Activated naive CD4-positive, alpha-beta T cell treated with anti-CD3 and anti-CD28 coated beads, Interleukin-2, amount 10 ng/mL, durations not matched to agents 7 days and 5 days (primary cell): ENCODE measurements around the gene NEO1.
A peak's percentile ranks its signal among the peaks of the same experiment; 100 is the strongest.

Source experiments
- CTCF ChIA-PET: fragments of 350-600 bp; sonication (Branson Sonifier 250); formaldehyde crosslinking; loops from one replicate; lab custom pipeline; 2021; ENCODE audit warnings: antibody characterized with exemption; lab: Charles Lee
- DNase-seq: peaks from one replicate; pipeline ENCODE4 v3.0.0-alpha.2; 2020
- H3K27ac Mint-ChIP-seq: one replicate; pipeline ENCODE4 v1.8.0; 2021; ENCODE audit warnings: mild to moderate bottlenecking, moderate library complexity, mixed read lengths
- H3K27me3 Mint-ChIP-seq: one replicate; pipeline ENCODE4 v1.8.0; 2021; ENCODE audit warnings: mild to moderate bottlenecking, mixed read lengths
- H3K36me3 Mint-ChIP-seq: one replicate; pipeline ENCODE4 v1.8.0; 2021; ENCODE audit warnings: mixed read lengths
- H3K4me1 Mint-ChIP-seq: one replicate; pipeline ENCODE4 v1.8.0; 2021; ENCODE audit warnings: mixed read lengths
- H3K4me3 Mint-ChIP-seq: one replicate; pipeline ENCODE4 v1.8.0; 2021; ENCODE audit warnings: mild to moderate bottlenecking, moderate library complexity, mixed read lengths
- H3K9me3 Mint-ChIP-seq: one replicate; pipeline ENCODE4 v1.8.0; 2021; ENCODE audit warnings: mixed read lengths

Gene NEO1

GRCh38 chr15:73334086-73334485 lies 281.8 kb downstream of the NEO1 start:
- CTCF ChIA-PET = no interaction called here
- no peak for DNase-seq
- no peak overlapping the region for H3K27ac Mint-ChIP-seq
- H3K27me3 Mint-ChIP-seq = no peaks in the 10 kb centered on the region
- no peaks in the 10 kb centered on the region for H3K9me3 Mint-ChIP-seq
- H3K4me3 Mint-ChIP-seq = no peak overlapping the region
- H3K4me1 Mint-ChIP-seq = no peaks in the 10 kb centered on the region
- no peaks in the 10 kb centered on the region for H3K36me3 Mint-ChIP-seq

- Mint-ChIP-seq H3K4me3 (no peak overlapping the region), H3K36me3 (no peaks in the 10 kb centered on the region), H3K27me3 (no peaks in the 10 kb centered on the region), H3K27ac (no peak overlapping the region), H3K4me1 (no peaks in the 10 kb centered on the region), H3K9me3 (no peaks in the 10 kb centered on the region)
- CTCF ChIA-PET = interaction anchor here (0.7 kb wide), 1 partner anchor 597 kb away, joined by 3 read pairs; no protein-coding TSS in a partner anchor
- no peak for DNase-seq
Measured at GRCh38 chr15:73335026-73335425, 282.8 kb downstream of the NEO1 start.

GRCh38 chr15:73335471-73335870 lies 283.2 kb downstream of the NEO1 start:
- Mint-ChIP-seq H3K4me3 (no peak overlapping the region), H3K9me3 (no peaks in the 10 kb centered on the region), H3K36me3 (no peaks in the 10 kb centered on the region), H3K27ac (no peak overlapping the region), H3K4me1 (no peaks in the 10 kb centered on the region), H3K27me3 (no peaks in the 10 kb centered on the region)
- CTCF ChIA-PET = interaction anchor here (0.7 kb wide), 1 partner anchor 597 kb away, joined by 3 read pairs; no protein-coding TSS in a partner anchor
- no peak for DNase-seq

GRCh38 chr15:73336756-73337155 lies 284.5 kb downstream of the NEO1 start:
- Mint-ChIP-seq H3K27me3 (no peaks in the 10 kb centered on the region), H3K4me3 (no peak overlapping the region), H3K9me3 (no peaks in the 10 kb centered on the region), H3K36me3 (no peaks in the 10 kb centered on the region), H3K27ac (no peak overlapping the region), H3K4me1 (no peaks in the 10 kb centered on the region)
- DNase-seq = no peak
- CTCF ChIA-PET = no interaction called here

- Mint-ChIP-seq H3K27ac (no peak overlapping the region), H3K4me1 (no peaks in the 10 kb centered on the region), H3K4me3 (no peak overlapping the region), H3K36me3 (no peaks in the 10 kb centered on the region), H3K27me3 (no peaks in the 10 kb centered on the region), H3K9me3 (no peaks in the 10 kb centered on the region)
- DNase-seq = no peak
- CTCF ChIA-PET = no interaction called here
Measured at GRCh38 chr15:73337187-73337586, 284.9 kb downstream of the NEO1 start.

- Mint-ChIP-seq H3K9me3 (peaks cover 2% of the 10 kb centered on the region), H3K36me3 (no peaks in the 10 kb centered on the region), H3K27ac (no peak overlapping the region), H3K4me3 (no peak overlapping the region), H3K4me1 (no peaks in the 10 kb centered on the region), H3K27me3 (no peaks in the 10 kb centered on the region)
- CTCF ChIA-PET = no interaction called here
- no peak for DNase-seq
Measured at GRCh38 chr15:73338058-73338457, 285.8 kb downstream of the NEO1 start.

- Mint-ChIP-seq H3K4me1 (no peaks in the 10 kb centered on the region), H3K9me3 (peaks cover 8% of the 10 kb centered on the region), H3K27ac (no peak overlapping the region), H3K27me3 (no peaks in the 10 kb centered on the region), H3K36me3 (no peaks in the 10 kb centered on the region), H3K4me3 (no peak overlapping the region)
- DNase-seq = no peak
- CTCF ChIA-PET = no interaction called here
Measured at GRCh38 chr15:73338606-73339374, 286.5 kb downstream of the NEO1 start.

GRCh38 chr15:73340502-73341192 lies 288.4 kb downstream of the NEO1 start:
- CTCF ChIA-PET = no interaction called here
- Mint-ChIP-seq H3K27me3 (no peaks in the 10 kb centered on the region), H3K4me1 (no peaks in the 10 kb centered on the region), H3K4me3 (no peak overlapping the region), H3K36me3 (no peaks in the 10 kb centered on the region), H3K27ac (no peak overlapping the region), H3K9me3 (peaks cover 8% of the 10 kb centered on the region)
- no peak for DNase-seq

- no peaks in the 10 kb centered on the region for H3K27me3 Mint-ChIP-seq
- CTCF ChIA-PET = no interaction called here
- peaks cover 8% of the 10 kb centered on the region for H3K9me3 Mint-ChIP-seq
- no peak overlapping the region for H3K27ac Mint-ChIP-seq
- H3K36me3 Mint-ChIP-seq = no peaks in the 10 kb centered on the region
- H3K4me3 Mint-ChIP-seq = no peak overlapping the region
- DNase-seq = no peak
- H3K4me1 Mint-ChIP-seq = no peaks in the 10 kb centered on the region
Measured at GRCh38 chr15:73341886-73342600, 289.8 kb downstream of the NEO1 start.

GRCh38 chr15:73344056-73344455 lies 291.8 kb downstream of the NEO1 start:
- no peak for DNase-seq
- Mint-ChIP-seq H3K4me3 (no peak overlapping the region), H3K4me1 (no peaks in the 10 kb centered on the region), H3K36me3 (no peaks in the 10 kb centered on the region), H3K9me3 (peaks cover 8% of the 10 kb centered on the region), H3K27ac (no peak overlapping the region), H3K27me3 (no peaks in the 10 kb centered on the region)
- CTCF ChIA-PET = no interaction called here

GRCh38 chr15:73345658-73346057 lies 293.4 kb downstream of the NEO1 start:
- H3K9me3 Mint-ChIP-seq = peaks cover 8% of the 10 kb centered on the region
- no peaks in the 10 kb centered on the region for H3K36me3 Mint-ChIP-seq
- no peak overlapping the region for H3K4me3 Mint-ChIP-seq
- no peaks in the 10 kb centered on the region for H3K27me3 Mint-ChIP-seq
- no peak for DNase-seq
- CTCF ChIA-PET = no interaction called here
- H3K4me1 Mint-ChIP-seq = no peaks in the 10 kb centered on the region
- H3K27ac Mint-ChIP-seq = no peak overlapping the region

- Mint-ChIP-seq H3K27me3 (no peaks in the 10 kb centered on the region), H3K4me3 (no peak overlapping the region), H3K9me3 (peaks cover 8% of the 10 kb centered on the region), H3K4me1 (no peaks in the 10 kb centered on the region), H3K36me3 (no peaks in the 10 kb centered on the region), H3K27ac (no peak overlapping the region)
- CTCF ChIA-PET = no interaction called here
- DNase-seq = peak; percentile 84
Measured at GRCh38 chr15:73346735-73347312, 294.6 kb downstream of the NEO1 start.

- no peak overlapping the region for H3K27ac Mint-ChIP-seq
- H3K27me3 Mint-ChIP-seq = no peaks in the 10 kb centered on the region
- H3K36me3 Mint-ChIP-seq = no peaks in the 10 kb centered on the region
- no peaks in the 10 kb centered on the region for H3K4me1 Mint-ChIP-seq
- no peaks in the 10 kb centered on the region for H3K9me3 Mint-ChIP-seq
- DNase-seq = no peak
- CTCF ChIA-PET = no interaction called here
- H3K4me3 Mint-ChIP-seq = no peak overlapping the region
Measured at GRCh38 chr15:73349191-73349590, 296.9 kb downstream of the NEO1 start.

- H3K9me3 Mint-ChIP-seq = no peaks in the 10 kb centered on the region
- no peak overlapping the region for H3K27ac Mint-ChIP-seq
- peaks cover 5% of the 10 kb centered on the region for H3K27me3 Mint-ChIP-seq
- no peaks in the 10 kb centered on the region for H3K36me3 Mint-ChIP-seq
- DNase-seq = no peak
- no peaks in the 10 kb centered on the region for H3K4me1 Mint-ChIP-seq
- CTCF ChIA-PET = no interaction called here
- no peak overlapping the region for H3K4me3 Mint-ChIP-seq
Measured at GRCh38 chr15:73352082-73352481, 299.8 kb downstream of the NEO1 start.
